GM18498 (cell line): ENCODE data around the gene MDFI.

Experiments
- ATAC-seq: cut with Tn5 transposase; IDR thresholded peaks from one replicate; pipeline ENCODE4 v1.9.1; 2021; ENCODE audit warnings: mild to moderate bottlenecking, moderate library complexity; ENCODE audit not compliant: unreplicated experiment

The MDFI gene

GRCh38 chr6:41670703-41671360 is 32.6 kb downstream of the MDFI start:
- ATAC-seq: no peak

GRCh38 chr6:41671376-41671775 is 33.1 kb downstream of the MDFI start:
- ATAC-seq: no peak

DNA sequence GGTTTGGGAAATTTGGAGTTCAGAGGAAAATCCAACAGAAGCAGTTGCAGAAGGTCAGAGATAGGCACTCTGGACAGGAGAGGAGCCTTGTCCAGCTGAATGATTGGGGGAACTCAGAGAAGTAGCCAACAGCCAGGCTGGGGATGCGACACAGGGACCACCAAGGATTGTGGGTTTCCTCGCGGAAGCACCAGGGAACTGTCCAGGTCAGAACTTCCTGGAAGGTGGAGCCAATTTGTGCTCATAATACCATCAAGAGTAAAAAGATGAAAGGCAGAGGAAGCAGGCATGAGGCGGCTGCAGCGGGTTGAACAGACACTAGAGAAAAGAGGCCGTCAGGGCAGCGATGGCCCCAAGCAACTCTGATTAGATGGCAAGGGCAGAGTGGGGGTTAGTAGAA is 33.7 kb downstream of the MDFI start:
- no peak for ATAC-seq

DNA sequence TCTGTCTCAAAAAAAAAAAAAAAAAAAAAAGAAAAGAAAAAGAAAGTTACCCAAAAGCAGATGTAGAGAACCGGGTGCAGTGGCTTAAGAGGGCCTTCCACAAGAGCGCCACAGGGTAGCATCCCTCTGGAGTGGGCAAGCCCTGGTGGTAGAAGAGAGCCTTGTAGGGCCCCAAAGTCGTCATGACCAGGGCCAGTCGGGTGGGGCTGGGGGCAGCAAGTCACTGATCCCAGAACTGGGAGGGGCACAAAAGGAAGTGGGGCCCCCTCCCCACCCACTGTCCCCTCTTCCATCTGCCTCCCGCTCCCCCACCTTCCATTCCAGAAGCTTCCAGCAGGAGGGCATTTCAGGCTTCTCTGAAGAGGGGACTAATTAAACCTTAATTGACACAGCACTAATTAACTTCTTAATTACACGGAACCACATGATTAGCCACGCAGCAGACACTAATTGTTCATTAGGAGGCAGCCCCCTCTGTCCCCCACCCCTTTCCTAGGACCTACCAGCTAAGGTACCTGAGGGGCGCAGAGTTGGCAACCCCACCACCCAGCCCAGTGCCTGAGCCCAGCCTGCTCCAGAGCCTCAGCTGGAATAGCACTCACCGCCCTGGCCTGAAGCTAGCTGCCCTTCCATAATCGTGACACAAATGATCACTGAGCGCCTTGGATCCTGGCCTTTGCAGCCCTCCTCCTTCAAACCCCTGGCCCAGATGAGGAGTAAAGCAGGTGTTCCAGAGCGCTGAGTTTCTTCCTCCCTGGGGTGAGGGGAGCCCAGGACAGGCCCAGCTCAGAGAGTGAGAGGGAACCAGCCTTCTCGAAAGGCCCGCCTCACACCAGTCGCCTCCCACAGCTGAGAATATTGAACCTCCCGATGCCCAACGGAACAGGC is 34.8 kb downstream of the MDFI start:
- ATAC-seq: no peak

DNA sequence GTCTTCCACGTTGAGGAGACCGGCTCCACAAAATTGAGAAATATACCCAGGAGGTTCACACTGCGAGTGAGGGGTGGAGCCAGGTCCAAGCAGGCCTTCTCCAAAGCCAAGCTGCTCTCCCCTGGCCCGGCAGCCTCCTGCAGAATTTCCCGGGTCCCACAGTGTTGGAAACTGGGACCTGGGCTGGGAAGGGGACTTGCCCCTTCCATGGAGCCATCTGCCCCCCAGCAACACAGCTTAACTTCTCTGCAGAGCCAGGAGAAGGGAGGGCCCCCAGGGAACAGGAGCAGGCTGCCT is 35.4 kb downstream of the MDFI start:
- no peak for ATAC-seq

DNA sequence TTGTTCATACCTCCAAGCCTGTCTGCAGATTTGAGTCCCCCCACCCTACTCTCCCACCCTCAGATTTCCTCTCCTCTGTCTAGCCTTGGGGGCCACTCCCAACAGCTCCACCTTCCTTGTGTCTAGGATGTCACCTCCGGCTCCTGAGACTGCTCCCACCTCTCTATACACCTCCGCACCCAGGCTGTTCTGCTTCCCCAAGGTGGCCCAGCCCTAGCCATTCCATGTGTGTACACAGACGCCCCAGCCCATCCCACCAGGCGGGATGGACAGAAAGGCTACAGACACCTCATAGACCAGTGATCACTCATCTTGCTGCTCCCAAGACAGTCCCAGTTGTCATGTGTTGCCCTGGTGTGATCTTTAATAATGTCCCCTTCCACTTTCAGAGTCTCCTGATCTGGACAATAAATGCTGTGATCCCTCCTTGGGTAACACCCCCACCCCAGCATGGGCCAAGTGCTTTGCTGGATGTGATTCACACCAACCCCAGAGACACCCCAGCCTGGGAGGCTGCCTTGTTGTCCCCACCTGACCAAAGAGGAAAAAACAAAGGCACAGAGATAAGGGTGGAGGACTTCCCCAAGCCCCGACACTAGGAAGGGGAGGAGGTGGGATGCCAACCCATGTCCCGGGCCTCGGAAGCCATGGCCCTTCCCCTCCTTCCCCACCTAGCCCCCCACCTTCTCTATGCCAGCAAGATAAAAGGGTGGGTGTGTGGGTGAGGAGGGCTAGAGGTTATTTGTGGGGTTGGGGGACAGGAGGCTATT is 36.1 kb downstream of the MDFI start:
- no peak for ATAC-seq

DNA sequence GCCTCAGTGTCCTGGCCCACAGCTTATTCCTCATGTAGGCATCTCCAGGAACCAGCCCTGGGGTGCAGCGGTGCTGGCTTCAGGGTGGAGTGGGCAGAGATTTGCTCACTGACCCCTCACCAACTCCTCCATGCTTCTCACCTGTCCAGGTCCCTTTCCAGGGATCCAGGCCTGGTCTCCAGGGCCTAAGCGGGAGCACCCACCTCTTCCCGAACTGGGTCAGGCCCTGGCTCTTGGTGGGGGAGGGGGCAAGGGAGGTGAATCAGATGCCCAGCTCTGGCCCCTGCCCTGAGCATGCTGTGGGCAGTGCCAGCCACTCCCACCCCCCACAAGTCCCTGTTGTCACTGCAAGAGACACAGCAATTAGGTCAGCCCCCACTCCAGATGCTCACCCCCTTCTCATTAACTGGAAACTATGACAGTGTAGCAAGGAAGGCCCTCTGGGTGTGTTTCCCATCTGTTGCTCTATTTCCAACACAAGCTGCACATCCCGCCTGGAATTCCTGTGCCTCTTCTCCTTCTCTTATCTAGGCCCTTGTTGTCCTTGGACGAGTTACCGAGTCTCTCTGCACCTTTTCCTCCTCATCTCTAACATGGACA is 37.0 kb downstream of the MDFI start:
- no peak for ATAC-seq

GRCh38 chr6:41675992-41676391 is 37.7 kb downstream of the MDFI start:
- ATAC-seq: no peak

GRCh38 chr6:41676431-41676830 is 38.2 kb downstream of the MDFI start:
- ATAC-seq: no peak

GRCh38 chr6:41677124-41677921 is 39.1 kb downstream of the MDFI start:
- ATAC-seq: no peak

DNA sequence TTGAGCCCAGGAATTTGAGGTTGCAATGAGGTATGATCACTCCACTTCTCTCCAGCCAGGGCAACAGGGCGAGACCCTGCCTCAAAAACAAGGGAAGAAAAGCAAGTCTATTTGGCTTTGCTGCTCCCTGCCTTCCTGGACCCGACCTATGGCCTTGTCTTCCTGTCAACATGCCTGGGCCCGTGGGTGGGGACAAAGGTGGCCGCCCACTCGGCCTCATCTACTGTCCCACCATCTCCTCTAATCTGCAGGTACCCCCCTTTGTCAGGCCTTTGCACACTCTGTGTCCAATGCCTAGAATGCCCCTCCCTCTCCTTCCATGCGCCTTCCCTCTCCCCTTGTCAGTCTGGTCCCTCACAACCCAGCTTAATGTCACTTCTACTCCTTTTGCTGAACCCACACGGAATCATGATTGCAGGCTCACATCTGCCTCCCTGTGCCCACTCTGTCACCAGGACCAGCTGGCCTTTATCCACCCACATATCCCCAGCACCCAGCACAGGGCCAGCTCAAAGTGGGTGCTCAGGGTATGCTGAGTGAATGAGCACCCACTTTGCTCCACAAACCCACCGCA is 40.3 kb downstream of the MDFI start:
- no peak for ATAC-seq

- no peak for ATAC-seq
Measured at GRCh38 chr6:41679696-41680095, 41.4 kb downstream of the MDFI start.

DNA sequence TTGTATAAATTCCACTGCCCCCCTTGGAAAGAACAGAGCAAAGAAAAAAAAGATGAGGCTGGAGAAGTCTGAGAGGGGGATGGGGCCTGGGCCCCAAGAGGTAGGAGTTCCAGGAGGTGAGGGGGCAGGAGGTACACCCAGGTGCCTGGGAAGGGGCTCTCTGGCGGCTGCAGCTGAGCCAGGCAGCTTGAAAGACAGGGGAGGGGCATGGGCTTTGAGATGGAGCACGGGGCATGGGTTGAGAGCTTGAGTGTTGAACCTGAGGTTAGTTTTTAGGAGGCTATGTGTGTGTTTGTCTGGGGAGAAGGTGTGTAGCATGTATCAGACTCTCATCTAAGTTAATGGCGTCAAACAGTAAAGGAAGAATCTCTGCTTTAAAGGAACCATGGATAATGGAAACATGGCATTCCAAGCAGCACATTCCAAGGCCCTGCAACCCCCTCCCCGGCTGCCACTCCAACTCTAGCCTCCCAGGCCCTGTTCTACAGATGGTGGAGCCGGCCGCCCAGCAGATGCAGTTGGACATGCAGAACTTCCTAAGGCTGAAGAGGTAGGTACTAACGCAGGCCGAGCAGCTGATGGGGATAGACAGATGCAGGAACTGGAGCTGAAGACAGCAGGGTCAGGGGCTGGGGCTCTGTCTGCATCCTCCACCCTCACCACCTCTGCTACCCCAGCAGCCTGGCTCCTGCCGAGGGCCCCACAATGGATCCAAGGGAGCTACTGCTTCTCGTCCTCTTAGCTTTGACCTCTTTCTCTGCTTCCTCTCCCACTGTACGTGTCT is 42.1 kb downstream of the MDFI start:
- ATAC-seq: no peak

DNA sequence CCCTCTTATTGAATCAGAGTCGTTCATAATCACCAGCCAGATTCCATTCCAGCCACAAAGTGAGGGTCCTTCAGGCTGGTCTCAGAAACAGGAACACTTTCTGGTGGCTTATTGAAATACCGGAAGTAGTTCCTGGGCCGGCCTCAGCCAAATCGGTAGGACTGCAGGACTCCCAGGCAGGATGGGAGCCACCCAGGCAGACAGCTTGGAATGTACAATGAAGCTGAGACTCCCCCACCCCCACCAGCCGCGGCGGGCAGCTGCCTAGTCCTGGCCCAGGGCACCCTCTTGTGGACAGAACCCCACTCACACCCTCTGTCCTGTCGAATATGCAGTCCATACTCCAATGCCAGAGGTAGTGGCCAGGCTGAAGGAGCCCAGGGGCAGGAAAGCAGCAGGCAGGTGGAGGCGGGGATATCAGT is 43.8 kb downstream of the MDFI start:
- peak; percentile 59 for ATAC-seq

- peak; percentile 26 for ATAC-seq
Measured at GRCh38 chr6:41682497-41683272, 44.4 kb downstream of the MDFI start.

DNA sequence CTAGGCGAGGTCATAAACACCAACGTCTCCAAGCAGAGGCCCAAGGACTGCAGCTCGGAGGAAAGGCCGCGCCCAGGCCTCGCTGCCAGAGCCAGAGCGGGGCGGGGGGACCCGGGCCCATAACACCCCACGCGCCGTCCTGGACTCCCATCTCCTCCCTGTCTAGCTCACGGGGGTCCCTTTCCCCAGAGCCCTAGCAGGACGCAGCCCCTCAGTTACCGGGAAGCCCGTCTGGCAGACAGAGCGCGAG is 44.9 kb downstream of the MDFI start:
- no peak for ATAC-seq

DNA sequence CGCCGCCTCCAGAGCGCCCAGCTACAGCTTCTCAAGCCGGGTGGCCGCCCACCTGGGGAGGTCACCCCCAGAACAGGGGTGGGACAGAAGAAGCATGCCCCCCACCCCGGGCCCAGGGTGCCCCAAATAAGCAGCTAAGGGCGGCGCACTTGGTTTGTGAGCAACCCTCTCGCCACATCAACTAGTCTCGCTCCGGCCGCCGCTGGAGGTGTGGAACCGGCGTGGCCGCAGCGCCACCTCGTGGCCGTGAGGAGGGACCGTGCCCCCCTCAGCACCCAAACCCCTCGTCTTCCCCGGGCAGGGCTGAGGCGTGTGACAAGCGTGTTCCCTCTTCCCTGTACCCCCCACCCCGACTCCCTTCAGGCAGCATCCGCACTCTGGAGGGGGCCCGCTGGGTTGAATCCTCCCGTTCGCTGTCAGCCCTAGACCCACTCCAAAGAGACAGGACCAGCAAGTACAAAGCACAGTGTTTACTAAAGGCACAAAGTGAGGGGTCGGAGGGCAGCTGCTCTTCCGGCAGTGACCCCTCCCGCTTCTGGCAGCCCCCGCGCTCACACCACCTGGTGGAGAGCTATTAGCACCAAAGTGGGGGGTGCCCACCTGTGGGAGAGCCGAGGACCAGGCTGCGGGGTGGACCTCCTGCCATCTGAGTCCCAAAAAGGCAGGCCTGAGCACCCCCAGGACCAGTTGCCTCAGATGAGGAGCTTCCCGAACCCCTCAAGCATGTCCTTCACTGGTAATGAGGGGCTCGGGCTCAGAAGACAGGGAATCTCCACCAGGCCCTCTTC is 45.4 kb downstream of the MDFI start:
- ATAC-seq: peak; percentile 71
